Keratinocyte (primary cell): Measurements from ENCODE around the gene KCNAB2. TPM values are rescaled to one million over a fixed set of nuclear protein-coding genes. Genes with fewer than 3 reads are reported as not detected.

Source experiments
- DNase-seq: peaks from one replicate; pipeline ENCODE4 v3.0.0-alpha.2; 2011; ENCODE audit warnings: low read depth, missing footprints, low spot score
- FAIRE-seq: peaks from 2 replicates; lab custom pipeline; 2011; peaks lifted over from hg19 to GRCh38; lab: Jason Lieb, UNC
- H2AFZ ChIP-seq: 2 replicates; pipeline ENCODE4 v1.6.0; 2012; ENCODE audit warnings: low read length, control low read depth, inconsistent platforms; ENCODE audit not compliant: control insufficient read depth
- H3K27ac ChIP-seq: 2 replicates; pipeline ENCODE4 v1.5.1; 2011; ENCODE audit warnings: low read length; ENCODE audit not compliant: control insufficient read depth, insufficient read depth
- H3K27me3 ChIP-seq: 3 replicates; pipeline ENCODE4 v1.6.0; 2011; ENCODE audit warnings: low read length; ENCODE audit not compliant: control insufficient read depth, insufficient read depth; ENCODE audit errors: extremely low read depth
- H3K36me3 ChIP-seq, 2 experiments: 2 replicates in 1 of 2; 3 replicates in 1 of 2; pipeline ENCODE4 v1.5.1; 2011; ENCODE audit warnings: low read length in 2 of 2, mild to moderate bottlenecking in 1 of 2; ENCODE audit not compliant: control insufficient read depth in 2 of 2, insufficient read depth in 2 of 2; ENCODE audit errors: extremely low read depth in 1 of 2
- H3K4me1 ChIP-seq: 3 replicates; pipeline ENCODE4 v1.5.1; 2011; ENCODE audit warnings: low read length; ENCODE audit not compliant: control insufficient read depth, insufficient read depth; ENCODE audit errors: extremely low read depth
- H3K4me2 ChIP-seq: 3 replicates; pipeline ENCODE4 v1.6.0; 2011; ENCODE audit warnings: low read depth, low read length; ENCODE audit not compliant: control insufficient read depth, insufficient read depth; ENCODE audit errors: extremely low read depth
- H3K4me3 ChIP-seq, 3 experiments: fragments of 200-600 bp in 1 of 3; sonication (generic) in 1 of 3; 2 replicates in 2 of 3; 3 replicates in 1 of 3; pipeline ENCODE4 v1.5.1; 2011 to 2016; ENCODE audit warnings: low read length in 3 of 3, mild to moderate bottlenecking in 3 of 3, control low read depth in 2 of 3, inconsistent platforms in 1 of 3, low read depth in 1 of 3, mixed read lengths in 1 of 3, mixed run types in 1 of 3, moderate library complexity in 1 of 3; ENCODE audit not compliant: control insufficient read depth in 2 of 3, insufficient read depth in 2 of 3; ENCODE audit errors: extremely low read depth in 1 of 3
- H3K79me2 ChIP-seq: 2 replicates; pipeline ENCODE4 v1.6.0; 2012; ENCODE audit warnings: low read length; ENCODE audit not compliant: control insufficient read depth, insufficient read depth
- H3K9ac ChIP-seq: 3 replicates; pipeline ENCODE4 v1.6.0; 2011; ENCODE audit warnings: low read length; ENCODE audit not compliant: control insufficient read depth, insufficient read depth; ENCODE audit errors: extremely low read depth
- H3K9me1 ChIP-seq: 3 replicates; pipeline ENCODE4 v1.6.0; 2011; ENCODE audit warnings: low read length; ENCODE audit not compliant: control insufficient read depth, insufficient read depth; ENCODE audit errors: extremely low read depth
- H3K9me3 ChIP-seq: 2 replicates; pipeline ENCODE4 v1.5.1; 2012; ENCODE audit warnings: low read depth, low read length; ENCODE audit not compliant: control insufficient read depth
- H4K20me1 ChIP-seq: 3 replicates; pipeline ENCODE4 v1.6.0; 2011; ENCODE audit warnings: low read length; ENCODE audit not compliant: control insufficient read depth, insufficient read depth; ENCODE audit errors: extremely low read depth
- EZH2 ChIP-seq: IDR thresholded peaks from one replicate; pipeline ENCODE4 v1.6.1; 2012; ENCODE audit warnings: inconsistent platforms, mild to moderate bottlenecking, low read length, moderate library complexity
- dilution Hi-C: fragments of 300-500 bp; cut with MboI; formaldehyde crosslinking; loops from one replicate; pipeline ENCODE4 v1.7.0; 2020; ENCODE audit warnings: low sequenced_read_pairs; ENCODE audit not compliant: extremely low pct_ligation_motif_present
- polyA plus RNA-seq, 5 experiments: library from polyadenylated mRNA; depleted of rRNA in 3 of 5; stranded (reverse) in 3 of 5; stranded (forward) in 1 of 5; unstranded in 1 of 5; fragments of >200 nt; gene quantifications; 1 replicate in 1 of 5; 2 replicates in 3 of 5; 3 replicates in 1 of 5; pipeline versions ENCODE4 v1.2.1 to v1.2.3, GENCODE V29; 2011 to 2012; ENCODE audit warnings: missing spikeins in 2 of 5, low read depth in 1 of 5, low replicate concordance in 1 of 5
- TF ChIP-seq, protein P1 (sequence below), 3 experiments: IDR thresholded peaks in 1 of 3; conservative IDR thresholded peaks in 1 of 3; optimal IDR thresholded peaks in 1 of 3; 2 replicates in 2 of 3; 3 replicates in 1 of 3; pipeline versions ENCODE3 to v1.5.1; 2011; ENCODE audit warnings: low read length in 3 of 3, mild to moderate bottlenecking in 3 of 3, moderate library complexity in 2 of 3, control low read depth in 1 of 3, inconsistent platforms in 1 of 3; ENCODE audit not compliant: insufficient read depth in 2 of 3; ENCODE audit errors: extremely low read depth in 1 of 3

KCNAB2 gene
- polyA plus RNA-seq, 1 donor (not counting 4 experiments of a cell fraction or from before 2014, with no cell fraction given), result 1.8 TPM

DNA sequence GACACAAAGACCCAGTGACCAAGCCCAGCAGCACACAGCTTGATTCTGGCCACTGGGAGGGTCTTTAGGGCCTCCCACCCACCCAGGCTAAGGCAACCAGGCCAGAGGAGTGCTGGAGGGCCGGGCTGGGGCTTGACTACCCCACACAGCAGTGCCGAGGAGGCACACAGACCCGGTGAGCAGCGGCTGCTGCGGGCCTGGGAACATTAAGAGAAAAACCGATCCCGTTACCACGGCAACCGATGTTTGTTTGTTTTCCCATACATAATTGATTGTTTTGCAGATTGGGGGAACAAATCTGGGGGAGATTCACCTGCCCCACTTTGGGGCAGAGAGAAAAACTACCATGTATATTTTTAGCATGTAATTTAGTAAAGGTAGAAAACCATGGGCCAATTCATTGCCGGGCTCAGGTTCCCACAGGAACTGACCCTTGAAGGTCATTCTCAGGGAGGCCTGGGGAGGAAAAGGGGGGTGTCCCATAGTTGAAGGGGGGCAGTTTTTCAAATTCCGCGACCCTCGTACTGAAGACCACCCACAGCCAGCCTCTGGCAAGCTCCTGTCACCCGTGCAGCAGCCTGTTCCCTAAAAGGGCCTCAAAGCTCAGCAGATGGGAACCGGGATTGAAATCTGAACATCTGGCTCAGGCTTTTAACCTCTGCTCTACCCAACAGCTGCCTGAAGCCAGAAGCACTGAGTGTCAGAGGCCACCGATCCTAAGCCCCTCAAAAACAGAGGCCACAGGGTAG is 99.1 kb downstream of the KCNAB2 start:
- peaks cover 12% of the 10 kb centered on the region for H3K27me3 ChIP-seq
- no peak for TF ChIP-seq EZH2
- TF ChIP-seq, protein P1, sequence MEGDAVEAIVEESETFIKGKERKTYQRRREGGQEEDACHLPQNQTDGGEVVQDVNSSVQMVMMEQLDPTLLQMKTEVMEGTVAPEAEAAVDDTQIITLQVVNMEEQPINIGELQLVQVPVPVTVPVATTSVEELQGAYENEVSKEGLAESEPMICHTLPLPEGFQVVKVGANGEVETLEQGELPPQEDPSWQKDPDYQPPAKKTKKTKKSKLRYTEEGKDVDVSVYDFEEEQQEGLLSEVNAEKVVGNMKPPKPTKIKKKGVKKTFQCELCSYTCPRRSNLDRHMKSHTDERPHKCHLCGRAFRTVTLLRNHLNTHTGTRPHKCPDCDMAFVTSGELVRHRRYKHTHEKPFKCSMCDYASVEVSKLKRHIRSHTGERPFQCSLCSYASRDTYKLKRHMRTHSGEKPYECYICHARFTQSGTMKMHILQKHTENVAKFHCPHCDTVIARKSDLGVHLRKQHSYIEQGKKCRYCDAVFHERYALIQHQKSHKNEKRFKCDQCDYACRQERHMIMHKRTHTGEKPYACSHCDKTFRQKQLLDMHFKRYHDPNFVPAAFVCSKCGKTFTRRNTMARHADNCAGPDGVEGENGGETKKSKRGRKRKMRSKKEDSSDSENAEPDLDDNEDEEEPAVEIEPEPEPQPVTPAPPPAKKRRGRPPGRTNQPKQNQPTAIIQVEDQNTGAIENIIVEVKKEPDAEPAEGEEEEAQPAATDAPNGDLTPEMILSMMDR (optimal IDR thresholded peaks at IDR 0.05 in 1 of 3, IDR thresholded peaks at IDR 0.05 in 1 of 3, conservative IDR thresholded peaks at IDR 0.05 in 1 of 3; ENCODE audit: extremely low read depth in 1 of 3, insufficient read depth in 2 of 3, low read length in 3 of 3), result no peak

DNA sequence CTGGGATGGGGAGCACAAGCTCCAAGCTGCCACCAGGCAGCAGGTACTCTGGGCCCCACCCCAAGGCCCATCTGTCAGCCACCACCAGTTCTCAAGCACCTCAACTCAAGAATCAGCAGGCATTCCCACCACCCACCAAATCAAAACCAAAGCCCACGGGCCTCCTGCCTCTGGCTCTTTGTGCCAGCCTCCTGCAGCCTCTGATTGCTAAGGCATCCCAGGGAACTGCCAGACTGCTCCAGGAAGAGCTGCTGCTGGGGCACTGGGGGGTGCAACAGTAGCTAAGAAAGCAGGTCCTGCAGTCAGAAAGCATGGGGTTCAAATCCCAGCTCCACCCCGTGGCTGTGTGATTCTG is 99.7 kb downstream of the KCNAB2 start:
- peaks cover 3% of the 10 kb centered on the region for H3K4me1 ChIP-seq
- no peak overlapping the region for H3K4me3 ChIP-seq
- no peak overlapping the region for H3K4me2 ChIP-seq
- no peaks in the 10 kb centered on the region for H4K20me1 ChIP-seq
- dilution Hi-C loops, result no loop called here
- FAIRE-seq, result no peak
- no peak overlapping the region for H2AFZ ChIP-seq
- H3K9ac ChIP-seq, result no peak overlapping the region
- H3K79me2 ChIP-seq, result no peaks in the 10 kb centered on the region
- TF ChIP-seq, protein P1 (optimal IDR thresholded peaks at IDR 0.05 in 1 of 3, IDR thresholded peaks at IDR 0.05 in 1 of 3, conservative IDR thresholded peaks at IDR 0.05 in 1 of 3; ENCODE audit: extremely low read depth in 1 of 3, insufficient read depth in 2 of 3, low read length in 3 of 3), result no peak
- no peak for TF ChIP-seq EZH2
- DNase-seq, result no peak
- no peak overlapping the region for H3K27ac ChIP-seq
- H3K9me3 ChIP-seq, result peaks cover 3% of the 10 kb centered on the region
- H3K27me3 ChIP-seq, result peaks cover 13% of the 10 kb centered on the region
- no peaks in the 10 kb centered on the region for H3K9me1 ChIP-seq
- no peaks in the 10 kb centered on the region for H3K36me3 ChIP-seq

More for the DNA sequence above, 99.1 kb downstream of the KCNAB2 start:
- H3K79me2 ChIP-seq, result no peaks in the 10 kb centered on the region
- DNase-seq, result no peak
- H4K20me1 ChIP-seq, result no peaks in the 10 kb centered on the region
- no peaks in the 10 kb centered on the region for H3K36me3 ChIP-seq
- no peaks in the 10 kb centered on the region for H3K9me1 ChIP-seq
- no peak overlapping the region for H3K27ac ChIP-seq
- no peaks in the 10 kb centered on the region for H3K9me3 ChIP-seq
- no peak overlapping the region for H3K9ac ChIP-seq
- peaks cover 3% of the 10 kb centered on the region for H3K4me1 ChIP-seq
- dilution Hi-C loops, result no loop called here
- no peak overlapping the region for H3K4me2 ChIP-seq
- no peak for FAIRE-seq
- no peak overlapping the region for H2AFZ ChIP-seq
- H3K4me3 ChIP-seq, result no peak overlapping the region
